Measurements from ENCODE around the gene ANO2. TPM values are rescaled to one million over a fixed set of nuclear protein-coding genes. Genes with fewer than 3 reads are reported as not detected.

The ANO2 gene
- total RNA-seq, 3 donors from 2014 or later (not counting 1 experiment from before 2014, with no cell fraction given), result not detected

GRCh38 chr12:5656836-5657235 lies 288.2 kb downstream of the ANO2 start:
- intact Hi-C loops (cut with micrococcal nuclease), result no loop called here
- peaks cover 5% of the 10 kb centered on the region in 2 donors for H3K27me3 Mint-ChIP-seq (ENCODE audit: low read depth in 2 of 2)

GRCh38 chr12:5655120-5655519 lies 289.9 kb downstream of the ANO2 start:
- Histone ChIP-seq H3K27ac (ENCODE audit: low read length) (no peak overlapping the region), H3K36me3 (ENCODE audit: control insufficient read depth, insufficient read depth, low read length) (no peaks in the 10 kb centered on the region), H3K4me3 (ENCODE audit: low read length) (no peak overlapping the region), H3K4me1 (ENCODE audit: control insufficient read depth, insufficient read depth, low read length) (no peaks in the 10 kb centered on the region), H3K27me3 (ENCODE audit: control insufficient read depth, insufficient read depth, low read length) (no peaks in the 10 kb centered on the region), H3K9me3 (ENCODE audit: control insufficient read depth, insufficient read depth, low read length) (no peaks in the 10 kb centered on the region)
- DNase-seq, result no peak
- no peaks in the 10 kb centered on the region for H3K4me1 Mint-ChIP-seq
- WGBS (ENCODE audit: insufficient coverage), result 78% methylated on average over 3 of the region's 3 CpGs
- intact Hi-C loops (cut with micrococcal nuclease), result no loop called here
- no peak overlapping the region for H3K27ac Mint-ChIP-seq
- peaks cover 5% of the 10 kb centered on the region in 2 donors for H3K27me3 Mint-ChIP-seq (ENCODE audit: low read depth in 2 of 2)
- no peaks in the 10 kb centered on the region for H3K36me3 Mint-ChIP-seq
- no peak for TF ChIP-seq CTCF (IDR thresholded peaks at IDR 0.05)
- ATAC-seq, result no peak
- no peaks in the 10 kb centered on the region for H3K9me3 Mint-ChIP-seq
- H3K4me3 Mint-ChIP-seq, result no peak overlapping the region

More at GRCh38 chr12:5656836-5657235, 288.2 kb downstream of the ANO2 start:
- Histone ChIP-seq H3K4me1 (ENCODE audit: control insufficient read depth, insufficient read depth, low read length) (no peaks in the 10 kb centered on the region), H3K9me3 (ENCODE audit: control insufficient read depth, insufficient read depth, low read length) (no peaks in the 10 kb centered on the region), H3K27me3 (ENCODE audit: control insufficient read depth, insufficient read depth, low read length) (no peaks in the 10 kb centered on the region), H3K4me3 (ENCODE audit: low read length) (no peak overlapping the region), H3K27ac (ENCODE audit: low read length) (no peak overlapping the region), H3K36me3 (ENCODE audit: control insufficient read depth, insufficient read depth, low read length) (no peaks in the 10 kb centered on the region)
- H3K36me3 Mint-ChIP-seq, result no peaks in the 10 kb centered on the region
- H3K4me3 Mint-ChIP-seq, result no peak overlapping the region
- DNase-seq, result no peak
- ATAC-seq, result no peak
- H3K27ac Mint-ChIP-seq, result no peak overlapping the region
- H3K4me1 Mint-ChIP-seq, result no peaks in the 10 kb centered on the region
- no peak for TF ChIP-seq CTCF (IDR thresholded peaks at IDR 0.05)
- 60% methylated on average over 4 of the region's 4 CpGs for WGBS (ENCODE audit: insufficient coverage)
- H3K9me3 Mint-ChIP-seq, result no peaks in the 10 kb centered on the region

GRCh38 chr12:5654019-5654418 lies 291.0 kb downstream of the ANO2 start:
- Histone ChIP-seq H3K9me3 (ENCODE audit: control insufficient read depth, insufficient read depth, low read length) (no peaks in the 10 kb centered on the region), H3K27ac (ENCODE audit: low read length) (no peak overlapping the region), H3K4me3 (ENCODE audit: low read length) (no peak overlapping the region), H3K27me3 (ENCODE audit: control insufficient read depth, insufficient read depth, low read length) (no peaks in the 10 kb centered on the region), H3K4me1 (ENCODE audit: control insufficient read depth, insufficient read depth, low read length) (no peaks in the 10 kb centered on the region), H3K36me3 (ENCODE audit: control insufficient read depth, insufficient read depth, low read length) (no peaks in the 10 kb centered on the region)
- ATAC-seq, result no peak
- H3K27me3 Mint-ChIP-seq (ENCODE audit: low read depth in 2 of 2), result peaks cover 5% of the 10 kb centered on the region in 2 donors
- TF ChIP-seq CTCF (IDR thresholded peaks at IDR 0.05), result no peak
- H3K36me3 Mint-ChIP-seq, result no peaks in the 10 kb centered on the region
- H3K4me1 Mint-ChIP-seq, result no peaks in the 10 kb centered on the region
- no peaks in the 10 kb centered on the region for H3K9me3 Mint-ChIP-seq
- intact Hi-C loops (cut with micrococcal nuclease), result no loop called here
- H3K4me3 Mint-ChIP-seq, result no peak overlapping the region
- no peak for DNase-seq
- H3K27ac Mint-ChIP-seq, result no peak overlapping the region

GRCh38 chr12:5650829-5651461 lies 294.1 kb downstream of the ANO2 start:
- H3K27me3 ChIP-seq (ENCODE audit: control insufficient read depth, insufficient read depth, low read length), result no peaks in the 10 kb centered on the region
- no peak for DNase-seq
- no peak overlapping the region for H3K4me3 ChIP-seq (ENCODE audit: low read length)
- no peak for ATAC-seq
- no peaks in the 10 kb centered on the region for H3K9me3 ChIP-seq (ENCODE audit: control insufficient read depth, insufficient read depth, low read length)
- Mint-ChIP-seq H3K27me3 (ENCODE audit: low read depth in 2 of 2) (peaks cover 5% of the 10 kb centered on the region in 2 donors), H3K9me3 (no peaks in the 10 kb centered on the region), H3K36me3 (no peaks in the 10 kb centered on the region), H3K27ac (no peak overlapping the region), H3K4me3 (no peak overlapping the region), H3K4me1 (no peaks in the 10 kb centered on the region)
- H3K4me1 ChIP-seq (ENCODE audit: control insufficient read depth, insufficient read depth, low read length), result no peaks in the 10 kb centered on the region
- H3K36me3 ChIP-seq (ENCODE audit: control insufficient read depth, insufficient read depth, low read length), result no peaks in the 10 kb centered on the region
- TF ChIP-seq CTCF (IDR thresholded peaks at IDR 0.05), result no peak
- WGBS (ENCODE audit: insufficient coverage), result 58% methylated on average over 1 of the region's 1 CpG
- H3K27ac ChIP-seq (ENCODE audit: low read length), result no peak overlapping the region
- intact Hi-C loops (cut with micrococcal nuclease), result no loop called here
